GM12891 (cell line): Measurements from ENCODE around the gene TRIM28.

Experiments used
- POLR2A ChIP-seq: IDR thresholded peaks from 2 replicates; pipeline ENCODE4 v1.6.1; 2011; ENCODE audit warnings: low read depth, low read length, control low read depth
- POLR2AphosphoS5 ChIP-seq: IDR thresholded peaks from 2 replicates; pipeline ENCODE4 v1.6.1; 2011; ENCODE audit warnings: low read depth, low read length, control low read depth
- SPI1 ChIP-seq: IDR thresholded peaks from 2 replicates; pipeline ENCODE4 v1.6.1; 2011; ENCODE audit warnings: low read depth, low read length, control low read depth
- TAF1 ChIP-seq: IDR thresholded peaks from 2 replicates; pipeline ENCODE4 v1.6.1; 2011; ENCODE audit warnings: low read depth, low read length, control low read depth

DNA sequence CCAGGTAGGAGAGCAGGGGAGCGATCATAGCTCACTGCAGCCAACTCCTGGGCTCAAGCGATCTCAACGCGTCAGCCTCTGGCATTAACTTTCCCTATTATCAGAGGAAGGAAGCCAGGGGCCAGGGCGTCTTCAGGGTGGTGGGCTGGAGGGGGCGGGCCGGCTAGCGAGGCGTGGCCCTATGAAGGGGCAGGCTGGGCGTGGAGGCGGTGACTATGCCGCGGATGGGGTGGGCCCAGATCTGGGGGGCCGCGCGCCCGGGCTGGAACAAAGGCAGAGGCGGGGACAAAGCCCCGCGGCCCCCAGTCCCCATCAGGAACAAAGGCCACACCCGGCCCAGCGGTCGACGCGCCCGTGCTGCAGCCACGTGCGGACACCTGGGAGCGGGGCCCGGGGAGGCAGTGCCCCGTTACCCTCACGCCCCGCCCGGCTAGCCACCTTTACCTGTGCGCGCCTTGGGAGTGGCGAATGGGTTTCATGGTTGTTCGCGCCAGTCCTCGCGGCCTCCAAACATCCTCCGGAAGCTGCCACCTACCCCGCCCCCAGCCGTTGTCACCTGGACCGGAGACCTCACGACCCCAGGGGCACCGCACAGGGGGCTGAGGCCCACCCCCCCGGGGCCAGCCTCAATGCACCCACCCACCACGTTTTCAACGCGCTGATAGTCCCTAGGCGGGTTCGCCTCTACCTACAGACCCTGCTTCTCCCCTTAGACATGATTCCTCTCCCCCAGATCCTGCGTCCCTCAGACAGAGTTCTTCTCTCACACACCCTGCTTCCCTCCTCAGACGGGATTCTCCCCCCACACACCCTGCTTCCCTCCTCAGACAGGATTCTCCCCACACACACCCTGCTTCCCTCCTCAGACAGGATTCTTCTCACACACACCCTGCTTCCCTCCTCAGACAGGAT, 5.4 kb upstream of the TRIM28 start:
- TF ChIP-seq POLR2A (no peak), POLR2AphosphoS5 (no peak), TAF1 (no peak), SPI1 (no peak)
